Uterus (tissue), 2 donors: ENCODE results near the gene SLC25A52.

Source experiments
- POLR2A ChIP-seq, 2 donors: fragments of 450-650 bp; IDR thresholded peaks; one replicate each; pipeline ENCODE4 v1.6.1; 2016; ENCODE audit warnings: antibody characterized with exemption in 2 of 2, mild to moderate bottlenecking in 1 of 2, moderate library complexity in 1 of 2
- TF ChIP-seq, protein P1 (sequence below), 4 experiments: fragments of 200-600 bp in 2 of 4; fragments of 450-650 bp in 2 of 4; sonication (generic) in 2 of 4; IDR thresholded peaks; one replicate each; pipeline ENCODE4 v1.5.1; 2016 to 2019; ENCODE audit warnings: antibody characterized with exemption in 4 of 4, mild to moderate bottlenecking in 2 of 4, moderate library complexity in 1 of 4

DNA sequence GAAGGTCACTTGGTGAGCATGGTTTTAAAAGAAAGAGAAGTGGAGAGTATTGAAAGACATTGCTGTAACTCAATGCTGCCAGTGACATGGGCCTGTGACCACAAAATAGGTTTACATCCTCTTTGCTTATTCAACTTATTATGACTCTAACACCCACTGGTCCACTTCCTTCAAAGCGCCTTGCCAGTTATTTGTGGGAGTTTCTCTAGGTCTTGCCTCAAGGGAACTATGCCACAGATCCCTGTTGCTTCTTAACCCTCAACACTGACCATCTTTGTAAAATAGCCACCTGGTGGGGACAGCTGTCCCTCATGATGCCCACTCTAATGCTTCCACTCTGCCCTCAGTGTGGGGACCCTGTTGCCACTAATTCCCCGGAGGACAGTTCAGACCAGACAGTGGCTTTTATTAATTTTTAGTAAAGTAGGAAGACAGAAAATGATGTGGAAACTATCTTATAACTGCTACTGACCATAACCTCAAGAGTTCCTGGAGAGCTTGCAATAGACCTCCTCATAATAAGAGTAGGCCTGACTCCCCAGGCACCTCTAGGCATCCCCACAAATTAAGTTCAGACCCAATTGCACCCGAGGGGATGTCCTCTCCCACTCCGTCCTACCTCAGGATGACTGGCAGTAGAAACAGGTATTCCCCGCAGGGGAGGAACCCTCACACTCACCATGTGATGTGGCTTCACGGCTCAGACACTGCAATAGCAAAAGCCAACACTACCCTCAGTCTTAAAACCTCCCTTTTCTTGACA, 31.3 kb upstream of the SLC25A52 start:
- no peak for TF ChIP-seq POLR2A (IDR thresholded peaks at IDR 0.05)
- TF ChIP-seq, protein P1, sequence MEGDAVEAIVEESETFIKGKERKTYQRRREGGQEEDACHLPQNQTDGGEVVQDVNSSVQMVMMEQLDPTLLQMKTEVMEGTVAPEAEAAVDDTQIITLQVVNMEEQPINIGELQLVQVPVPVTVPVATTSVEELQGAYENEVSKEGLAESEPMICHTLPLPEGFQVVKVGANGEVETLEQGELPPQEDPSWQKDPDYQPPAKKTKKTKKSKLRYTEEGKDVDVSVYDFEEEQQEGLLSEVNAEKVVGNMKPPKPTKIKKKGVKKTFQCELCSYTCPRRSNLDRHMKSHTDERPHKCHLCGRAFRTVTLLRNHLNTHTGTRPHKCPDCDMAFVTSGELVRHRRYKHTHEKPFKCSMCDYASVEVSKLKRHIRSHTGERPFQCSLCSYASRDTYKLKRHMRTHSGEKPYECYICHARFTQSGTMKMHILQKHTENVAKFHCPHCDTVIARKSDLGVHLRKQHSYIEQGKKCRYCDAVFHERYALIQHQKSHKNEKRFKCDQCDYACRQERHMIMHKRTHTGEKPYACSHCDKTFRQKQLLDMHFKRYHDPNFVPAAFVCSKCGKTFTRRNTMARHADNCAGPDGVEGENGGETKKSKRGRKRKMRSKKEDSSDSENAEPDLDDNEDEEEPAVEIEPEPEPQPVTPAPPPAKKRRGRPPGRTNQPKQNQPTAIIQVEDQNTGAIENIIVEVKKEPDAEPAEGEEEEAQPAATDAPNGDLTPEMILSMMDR (IDR thresholded peaks at IDR 0.05), result no peak
